K562 (cell line): ENCODE measurements around the gene ANAPC5. TPM values are rescaled to one million over a fixed set of nuclear protein-coding genes. Genes with fewer than 3 reads are reported as not detected.

Source experiments
- ARID1B ChIP-seq: fragments of 450-650 bp; IDR thresholded peaks from 2 replicates; pipeline ENCODE4 v1.6.1; 2016; ENCODE audit warnings: antibody characterized with exemption, mild to moderate bottlenecking, inconsistent platforms
- HDAC1 ChIP-seq, 2 experiments: fragments of 450-650 bp; IDR thresholded peaks; 2 replicates each; pipeline ENCODE4 v1.6.1; 2016 to 2017; ENCODE audit warnings: inconsistent platforms in 1 of 2, mild to moderate bottlenecking in 1 of 2, moderate library complexity in 1 of 2
- KAT7 ChIP-seq: sonication (generic); formaldehyde crosslinking; IDR thresholded peaks from 2 replicates; pipeline ENCODE4 v1.8.0; 2022; ENCODE audit warnings: missing genetic modification reagents, mild to moderate bottlenecking, borderline replicate concordance
- RCOR1 ChIP-seq, 2 experiments: IDR thresholded peaks; 2 replicates each; pipeline ENCODE4 v1.6.1; 2012; ENCODE audit warnings: low read depth in 2 of 2, low read length in 2 of 2, borderline replicate concordance in 1 of 2, improper control_type of control experiment in 1 of 2
- SMAD2 ChIP-seq: fragments of 150-350 bp; IDR thresholded peaks from 2 replicates; pipeline ENCODE4 v1.6.1; 2014; ENCODE audit warnings: low read depth, mild to moderate bottlenecking, low read length
- SRSF3 ChIP-seq: fragments of 200-400 bp; formaldehyde crosslinking; IDR thresholded peaks from 2 replicates; pipeline ENCODE4 v1.6.1; 2016; ENCODE audit warnings: mild to moderate bottlenecking, low read length, moderate library complexity; ENCODE audit not compliant: insufficient read depth
- ZBTB1 ChIP-seq: sonication (generic); formaldehyde crosslinking; IDR thresholded peaks from 2 replicates; pipeline ENCODE4 v1.8.1; 2023; ENCODE audit warnings: missing genetic modification reagents, low read depth, mild to moderate bottlenecking, borderline replicate concordance
- ZEB2 ChIP-seq: fragments of 450-650 bp; IDR thresholded peaks from 2 replicates; pipeline ENCODE4 v1.6.1; 2016
- ZNF12 ChIP-seq: sonication (generic); formaldehyde crosslinking; IDR thresholded peaks from 2 replicates; pipeline ENCODE4 v1.4.0; 2020; ENCODE audit warnings: mild to moderate bottlenecking, missing genetic modification reagents
- ZNF584 ChIP-seq: fragments of 200-800 bp; sonication (Bioruptor generic); IDR thresholded peaks from 2 replicates; pipeline ENCODE4 v1.6.1; 2016; ENCODE audit warnings: low read depth, mild to moderate bottlenecking, missing genetic modification characterization, missing compliant biosample characterization
- ZSCAN32 ChIP-seq: fragments of 450-650 bp; formaldehyde crosslinking; IDR thresholded peaks from 2 replicates; pipeline ENCODE4 v1.4.0; 2020; ENCODE audit warnings: mild to moderate bottlenecking, moderate library complexity
- polyA plus RNA-seq, 8 experiments: library from polyadenylated mRNA; depleted of rRNA in 4 of 8; stranded (reverse) in 5 of 8; unstranded in 3 of 8; fragments of >200 nt; fragmentation: Nextera tagmentation in 2 of 8; fragmentation: Illumina TruSeq in 1 of 8; extraction: Ambion mirVana in 2 of 8; extraction: Trizol in 1 of 8; gene quantifications; 2 replicates each; pipeline versions ENCODE4 v1.2.1 to v1.2.3, GENCODE V29; 2011 to 2014; ENCODE audit warnings: inconsistent platforms in 1 of 8, missing spikeins in 1 of 8
- total RNA-seq, 7 experiments: library from RNA; depleted of rRNA in 6 of 7; stranded (reverse); fragments of >200 nt in 6 of 7; fragmentation: Illumina TruSeq in 2 of 7; extraction: Trizol in 2 of 7; gene quantifications; 2 replicates each; pipeline versions ENCODE4 v1.2.1 to v1.2.3, GENCODE V29; 2011 to 2021; ENCODE audit warnings: low replicate concordance in 1 of 7
- TF ChIP-seq, protein P1 (sequence below), 2 experiments: fragments of 450-650 bp in 1 of 2; sonication (generic) in 1 of 2; formaldehyde crosslinking in 1 of 2; IDR thresholded peaks in 1 of 2; conservative IDR thresholded peaks in 1 of 2; 2 replicates each; pipeline versions ENCODE4 v1.6.1 to v1.8.1; 2016 to 2023; ENCODE audit warnings: mild to moderate bottlenecking in 2 of 2, moderate library complexity in 2 of 2, inconsistent platforms in 1 of 2, missing genetic modification reagents in 1 of 2
- TF ChIP-seq, protein P2 (sequence below): sonication (generic); formaldehyde crosslinking; IDR thresholded peaks from 2 replicates; pipeline ENCODE4 v1.8.0; 2022; ENCODE audit warnings: mild to moderate bottlenecking, low read depth, missing genetic modification reagents
- TF ChIP-seq, protein P3 (sequence below): sonication (generic); formaldehyde crosslinking; IDR thresholded peaks from 2 replicates; pipeline ENCODE4 v1.8.1; 2023; ENCODE audit warnings: missing genetic modification reagents, mild to moderate bottlenecking, borderline replicate concordance
- TF ChIP-seq, protein P4 (sequence below): sonication (generic); formaldehyde crosslinking; IDR thresholded peaks from 2 replicates; pipeline ENCODE4 v1.8.0; 2022; ENCODE audit warnings: mild to moderate bottlenecking, missing genetic modification reagents

ANAPC5 gene
- total and polyA plus RNA-seq, 9 of the 15 experiments (the other 6 are each of a cell fraction or from before 2014, with no cell fraction given), result 136 to 315 (median 197) TPM

DNA sequence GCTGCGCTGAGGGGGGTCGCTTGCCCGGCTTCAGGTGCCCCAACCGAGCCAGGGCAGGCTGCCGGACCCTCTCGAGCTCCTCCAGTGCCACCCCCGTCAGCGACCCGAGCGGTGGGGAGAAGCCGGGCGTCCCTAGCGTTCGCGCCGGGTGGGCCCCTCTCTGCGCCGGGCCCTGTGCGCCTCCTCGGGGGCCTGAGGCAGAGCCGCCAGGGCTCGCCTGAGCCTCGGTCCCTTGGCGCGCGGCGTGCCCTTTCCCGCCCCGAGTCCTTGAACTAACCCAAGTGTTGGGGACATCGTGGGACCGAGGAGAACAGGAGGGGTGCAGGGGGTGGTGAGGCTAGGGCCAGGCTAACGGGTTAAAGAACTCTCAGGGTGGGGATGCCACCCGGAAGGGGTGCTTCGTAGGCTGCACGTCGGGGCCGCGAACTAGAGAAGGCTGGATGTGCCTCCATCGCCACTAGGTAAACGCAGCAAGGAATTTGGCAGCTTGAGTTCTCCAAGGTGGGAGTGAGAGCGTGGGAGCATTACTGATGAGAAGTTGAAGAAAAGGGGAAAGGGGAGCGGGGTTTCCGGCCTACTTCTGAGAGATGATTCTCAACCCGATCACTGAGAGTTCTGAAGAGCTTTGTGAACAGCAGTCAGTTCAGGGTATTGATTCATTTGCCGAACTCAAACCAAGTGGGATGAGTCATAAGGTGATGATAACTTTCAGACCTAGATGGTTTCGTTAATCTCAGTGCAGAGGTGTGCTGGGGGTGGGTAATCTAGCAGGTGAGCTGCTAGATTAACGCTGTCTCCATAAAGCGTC, 48.3 kb upstream of the ANAPC5 start (continued):
- TF ChIP-seq, protein P1, sequence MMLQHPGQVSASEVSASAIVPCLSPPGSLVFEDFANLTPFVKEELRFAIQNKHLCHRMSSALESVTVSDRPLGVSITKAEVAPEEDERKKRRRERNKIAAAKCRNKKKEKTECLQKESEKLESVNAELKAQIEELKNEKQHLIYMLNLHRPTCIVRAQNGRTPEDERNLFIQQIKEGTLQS (IDR thresholded peaks at IDR 0.05), result peak; percentile 89
- TF ChIP-seq, protein P1 (CRISPR knock-in tag; conservative IDR thresholded peaks at IDR 0.05), result no peak
- TF ChIP-seq ZEB2 (peak; percentile 89), ZBTB1 (CRISPR knock-in tag) (peak; percentile 81; the same call in 1 of the 2 replicates), KAT7 (peak; percentile 54), ZNF12 (CRISPR knock-in tag) (peak; percentile 84), ZSCAN32 (no peak), RCOR1 (IDR thresholded peaks at IDR 0.05; ENCODE audit: borderline replicate concordance in 1 of 2, low read depth in 2 of 2, low read length in 2 of 2) (peak in 1 of 2 experiments; percentile 40; a peak in 1 of 4 replicates), ARID1B (peak; percentile 52; the same call in 1 of the 2 replicates), HDAC1 (IDR thresholded peaks at IDR 0.05) (0 out of 4 replicates have a peak, but pooled peaks of 1 of the 2 experiments have one; percentile 20), ZNF584 (CRISPR knock-in tag) (no peak), SMAD2 (no peak), SRSF3 (0 out of 2 replicates have a peak, but pooled peaks have one; percentile 38)
- TF ChIP-seq, protein P2, sequence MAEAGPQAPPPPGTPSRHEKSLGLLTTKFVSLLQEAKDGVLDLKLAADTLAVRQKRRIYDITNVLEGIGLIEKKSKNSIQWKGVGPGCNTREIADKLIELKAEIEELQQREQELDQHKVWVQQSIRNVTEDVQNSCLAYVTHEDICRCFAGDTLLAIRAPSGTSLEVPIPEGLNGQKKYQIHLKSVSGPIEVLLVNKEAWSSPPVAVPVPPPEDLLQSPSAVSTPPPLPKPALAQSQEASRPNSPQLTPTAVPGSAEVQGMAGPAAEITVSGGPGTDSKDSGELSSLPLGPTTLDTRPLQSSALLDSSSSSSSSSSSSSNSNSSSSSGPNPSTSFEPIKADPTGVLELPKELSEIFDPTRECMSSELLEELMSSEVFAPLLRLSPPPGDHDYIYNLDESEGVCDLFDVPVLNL (CRISPR knock-in tag), result peak; percentile 74
- TF ChIP-seq, protein P3, sequence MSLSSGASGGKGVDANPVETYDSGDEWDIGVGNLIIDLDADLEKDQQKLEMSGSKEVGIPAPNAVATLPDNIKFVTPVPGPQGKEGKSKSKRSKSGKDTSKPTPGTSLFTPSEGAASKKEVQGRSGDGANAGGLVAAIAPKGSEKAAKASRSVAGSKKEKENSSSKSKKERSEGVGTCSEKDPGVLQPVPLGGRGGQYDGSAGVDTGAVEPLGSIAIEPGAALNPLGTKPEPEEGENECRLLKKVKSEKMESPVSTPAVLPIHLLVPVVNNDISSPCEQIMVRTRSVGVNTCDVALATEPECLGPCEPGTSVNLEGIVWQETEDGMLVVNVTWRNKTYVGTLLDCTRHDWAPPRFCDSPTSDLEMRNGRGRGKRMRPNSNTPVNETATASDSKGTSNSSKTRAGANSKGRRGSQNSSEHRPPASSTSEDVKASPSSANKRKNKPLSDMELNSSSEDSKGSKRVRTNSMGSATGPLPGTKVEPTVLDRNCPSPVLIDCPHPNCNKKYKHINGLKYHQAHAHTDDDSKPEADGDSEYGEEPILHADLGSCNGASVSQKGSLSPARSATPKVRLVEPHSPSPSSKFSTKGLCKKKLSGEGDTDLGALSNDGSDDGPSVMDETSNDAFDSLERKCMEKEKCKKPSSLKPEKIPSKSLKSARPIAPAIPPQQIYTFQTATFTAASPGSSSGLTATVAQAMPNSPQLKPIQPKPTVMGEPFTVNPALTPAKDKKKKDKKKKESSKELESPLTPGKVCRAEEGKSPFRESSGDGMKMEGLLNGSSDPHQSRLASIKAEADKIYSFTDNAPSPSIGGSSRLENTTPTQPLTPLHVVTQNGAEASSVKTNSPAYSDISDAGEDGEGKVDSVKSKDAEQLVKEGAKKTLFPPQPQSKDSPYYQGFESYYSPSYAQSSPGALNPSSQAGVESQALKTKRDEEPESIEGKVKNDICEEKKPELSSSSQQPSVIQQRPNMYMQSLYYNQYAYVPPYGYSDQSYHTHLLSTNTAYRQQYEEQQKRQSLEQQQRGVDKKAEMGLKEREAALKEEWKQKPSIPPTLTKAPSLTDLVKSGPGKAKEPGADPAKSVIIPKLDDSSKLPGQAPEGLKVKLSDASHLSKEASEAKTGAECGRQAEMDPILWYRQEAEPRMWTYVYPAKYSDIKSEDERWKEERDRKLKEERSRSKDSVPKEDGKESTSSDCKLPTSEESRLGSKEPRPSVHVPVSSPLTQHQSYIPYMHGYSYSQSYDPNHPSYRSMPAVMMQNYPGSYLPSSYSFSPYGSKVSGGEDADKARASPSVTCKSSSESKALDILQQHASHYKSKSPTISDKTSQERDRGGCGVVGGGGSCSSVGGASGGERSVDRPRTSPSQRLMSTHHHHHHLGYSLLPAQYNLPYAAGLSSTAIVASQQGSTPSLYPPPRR (CRISPR knock-in tag), result no peak; the same call in 1 of the 2 replicates
- TF ChIP-seq, protein P4, sequence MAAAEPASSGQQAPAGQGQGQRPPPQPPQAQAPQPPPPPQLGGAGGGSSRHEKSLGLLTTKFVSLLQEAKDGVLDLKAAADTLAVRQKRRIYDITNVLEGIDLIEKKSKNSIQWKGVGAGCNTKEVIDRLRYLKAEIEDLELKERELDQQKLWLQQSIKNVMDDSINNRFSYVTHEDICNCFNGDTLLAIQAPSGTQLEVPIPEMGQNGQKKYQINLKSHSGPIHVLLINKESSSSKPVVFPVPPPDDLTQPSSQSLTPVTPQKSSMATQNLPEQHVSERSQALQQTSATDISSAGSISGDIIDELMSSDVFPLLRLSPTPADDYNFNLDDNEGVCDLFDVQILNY, result 0 out of 2 replicates have a peak, but pooled peaks have one; percentile 1
